Left cardiac atrium (tissue), 4 donors: ENCODE data around the gene DMD. TPM values are rescaled to one million over a fixed set of nuclear protein-coding genes. Genes with fewer than 3 reads are reported as not detected.
"Not testable (repeated sequence)": the region's sequence is repeated elsewhere in the genome, so short reads cannot be mapped to it uniquely, and the experiment has no call there.

ENCODE experiments used
- ATAC-seq, 2 donors: fragments of 200-7000 bp; cut with Tn5 transposase; one replicate each; pipeline ENCODE4 v1.9.1; 2020; ENCODE audit warnings: mild to moderate bottlenecking in 2 of 2, moderate library complexity in 2 of 2
- DNase-seq: peaks from one replicate; pipeline ENCODE4 v3.0.0-alpha.2; 2020
- intact Hi-C, 2 donors: fragments of 100-400 bp; cut with DNase I; formaldehyde crosslinking; loops; one replicate each; pipeline versions ENCODE4 v1.14.1 to v1.15.1; 2022 to 2023
- total RNA-seq, 2 donors: library from RNA; stranded (reverse); fragmentation: NEBNext Ultra II Directional; extraction: Animal tissue kit (Norgen Biotek cat#: 25700); gene quantifications; one replicate each; pipeline ENCODE4 v1.2.1, GENCODE V29; 2021
- donor health status: DM: no; HTN: yes; CAD: no.
- donor health status: DM: no; HTN: yes; CAD: no; lungs with severe emphysema.
- donor health status: DM: yes; HTN: yes; CAD: no.
- donor health status: Dilated cardiomyopathy.

DMD gene
- total RNA-seq, 2 donors from 2014 or later, result 134 to 137 TPM

DNA sequence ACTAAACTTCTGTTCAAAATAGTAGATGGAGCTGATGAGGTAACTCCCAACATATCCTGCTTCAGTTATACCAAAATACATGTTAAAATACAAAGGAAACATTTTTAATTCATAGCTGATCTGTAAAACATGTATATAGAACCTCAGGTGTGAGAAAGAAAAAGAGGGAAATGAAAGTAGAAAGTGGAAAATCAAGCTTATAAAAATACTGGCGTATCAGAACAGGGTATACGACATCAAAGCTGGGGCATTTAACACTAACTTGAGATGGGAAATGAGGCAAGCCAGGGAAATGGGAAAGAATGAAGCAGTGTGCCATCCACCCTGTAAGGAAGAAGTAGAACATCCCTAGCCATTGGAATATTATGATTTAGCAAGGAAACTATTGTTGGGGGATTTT, 767.5 kb downstream of the DMD start:
- ATAC-seq (no peak), DNase-seq (no peak)
- intact Hi-C loops, result no loop called here

DNA sequence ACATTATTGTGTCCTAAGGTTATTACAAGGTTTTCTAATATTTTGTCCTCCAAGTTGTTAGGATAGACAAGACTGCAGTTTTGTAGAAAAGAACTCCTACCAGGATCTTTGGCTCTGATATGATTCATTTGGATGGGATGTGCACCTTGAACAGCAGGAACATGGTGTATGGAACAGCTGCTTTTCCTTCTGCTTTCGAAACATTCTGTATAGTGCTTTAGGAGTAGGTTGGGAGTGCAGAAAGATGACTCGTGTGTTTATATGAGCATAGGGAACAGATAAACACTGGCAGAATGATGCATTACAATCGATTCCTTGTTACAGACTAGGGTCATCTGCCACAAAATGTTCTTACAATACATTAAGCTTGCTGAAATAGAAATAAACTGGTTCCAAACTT, 790.1 kb downstream of the DMD start:
- intact Hi-C loops, result no loop called here
- no peak for DNase-seq
- ATAC-seq, result no peak

DNA sequence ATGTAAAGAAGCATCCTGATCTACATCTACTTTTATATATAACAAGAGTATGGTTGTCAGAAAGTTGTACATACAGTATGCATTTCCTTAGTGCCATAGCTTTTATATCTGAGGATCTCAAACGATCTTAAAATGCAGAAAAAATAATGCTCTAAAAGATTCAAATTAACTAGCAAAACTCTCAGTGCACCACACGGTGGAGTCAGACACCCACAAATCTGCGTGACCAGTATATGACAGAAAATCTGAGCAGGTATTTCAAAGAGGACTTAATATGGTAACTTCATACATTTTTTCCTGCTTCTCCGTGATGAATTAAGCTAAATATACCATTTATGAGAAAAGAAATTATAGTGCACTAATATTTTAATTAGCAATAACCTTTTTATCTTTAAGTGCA, 803.0 kb downstream of the DMD start:
- intact Hi-C loops, result no loop called here
- no peak for ATAC-seq
- DNase-seq, result no peak

DNA sequence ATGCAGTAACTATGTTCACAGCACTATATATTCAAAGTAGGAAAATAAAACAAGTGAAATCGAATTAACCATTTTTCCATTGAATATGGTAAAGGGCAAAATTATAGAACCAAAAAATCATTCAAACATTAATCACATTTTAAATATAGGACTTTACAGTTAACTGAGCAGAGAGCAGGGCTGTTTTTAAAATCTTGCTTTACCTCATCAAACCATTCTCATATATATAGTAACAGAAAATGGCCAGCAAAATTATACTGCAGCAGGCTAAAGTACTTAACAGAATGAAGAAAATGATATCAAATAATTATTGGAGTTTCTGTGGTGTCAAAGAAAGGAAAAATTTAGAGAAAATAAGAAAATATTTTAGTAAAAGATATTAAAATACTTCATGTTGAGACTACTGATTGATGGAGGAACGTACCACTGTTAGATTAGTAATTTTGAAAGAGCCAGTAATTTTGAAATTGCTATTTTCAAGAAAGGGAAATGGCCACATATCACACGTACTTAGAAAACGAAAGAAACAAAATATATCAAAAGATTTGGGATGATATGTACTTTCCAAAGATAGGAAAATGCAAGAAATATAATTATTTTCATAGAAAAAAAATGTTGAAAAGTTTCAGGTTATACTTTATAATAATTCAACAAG, 813.7 kb downstream of the DMD start:
- DNase-seq (no peak), ATAC-seq (no peak)
- intact Hi-C loops, result no loop called here

DNA sequence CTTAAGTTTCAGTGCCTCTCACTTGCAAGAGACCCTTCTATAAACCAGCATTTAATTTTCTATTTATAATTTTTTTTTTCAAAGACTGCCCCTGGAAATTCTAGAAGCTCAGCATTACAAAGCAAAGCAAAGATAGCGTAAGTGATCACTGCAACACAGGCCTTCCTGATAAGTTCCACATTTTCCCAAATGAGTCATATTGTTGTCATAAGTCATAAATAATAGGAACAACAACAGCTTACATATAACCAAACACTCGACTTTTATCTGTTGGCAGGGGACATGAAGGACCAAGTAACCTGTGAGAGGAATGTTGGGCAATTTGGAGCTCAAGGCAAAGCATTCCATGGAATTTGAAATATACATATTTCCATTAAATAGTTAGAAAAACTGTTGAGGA, 815.5 kb downstream of the DMD start:
- ATAC-seq, result no peak
- intact Hi-C loops, result no loop called here
- DNase-seq, result no peak

DNA sequence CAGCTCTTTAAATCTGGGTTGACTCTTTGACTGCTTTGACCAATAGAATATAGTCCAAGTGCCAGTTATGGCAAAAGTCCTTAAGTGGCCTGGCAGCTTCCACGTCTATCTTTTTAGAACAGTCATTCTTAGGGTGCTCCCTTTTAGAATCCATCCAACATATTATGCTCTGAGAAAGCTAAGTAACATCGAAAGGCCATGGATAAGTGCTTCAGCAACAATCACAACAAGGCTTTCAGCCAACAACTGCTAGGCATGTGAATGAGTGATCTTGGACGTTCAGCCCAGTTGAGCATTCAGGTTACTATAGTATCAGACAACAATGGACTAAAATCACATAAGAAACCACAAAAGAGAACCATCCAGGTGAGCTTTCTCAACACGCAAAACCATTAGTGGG, 818.7 kb downstream of the DMD start:
- DNase-seq (no peak), ATAC-seq (no peak)
- intact Hi-C loops, result no loop called here

DNA sequence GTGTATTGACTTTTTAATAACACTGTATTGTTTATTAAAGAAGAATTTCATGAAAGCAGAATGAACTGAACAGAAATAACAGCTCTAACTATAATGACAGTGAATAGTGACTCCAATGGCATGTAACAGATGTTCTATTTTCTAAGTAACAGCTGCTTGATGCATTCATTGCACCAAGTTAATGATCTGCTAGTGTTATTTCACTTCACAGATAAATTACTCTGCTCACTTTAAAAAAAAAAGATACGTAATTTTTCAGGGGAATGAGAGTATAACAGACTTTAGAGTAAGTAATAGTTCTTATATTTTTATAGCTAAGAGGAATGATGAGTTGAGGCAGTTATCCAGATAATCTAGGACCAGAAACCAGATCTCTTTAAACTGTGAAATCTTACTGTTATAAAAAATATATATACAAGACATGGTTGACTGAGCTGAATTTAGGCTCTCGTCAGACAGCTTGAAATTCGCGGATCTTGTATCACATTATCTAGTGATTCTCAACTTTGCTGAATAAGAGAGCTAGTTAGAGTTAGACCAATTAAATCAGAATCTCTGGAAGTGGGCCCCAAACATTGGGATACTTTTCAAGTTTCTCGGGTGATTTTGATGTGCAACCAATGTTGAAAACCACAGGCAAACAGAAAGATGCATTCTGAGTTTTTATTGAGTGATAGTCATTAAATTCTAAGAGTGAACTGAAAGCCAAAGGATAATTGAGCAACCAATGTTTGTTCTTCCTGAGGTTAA, 840.7 kb downstream of the DMD start:
- DNase-seq (no peak), ATAC-seq (no peak)
- intact Hi-C loops, result no loop called here

DNA sequence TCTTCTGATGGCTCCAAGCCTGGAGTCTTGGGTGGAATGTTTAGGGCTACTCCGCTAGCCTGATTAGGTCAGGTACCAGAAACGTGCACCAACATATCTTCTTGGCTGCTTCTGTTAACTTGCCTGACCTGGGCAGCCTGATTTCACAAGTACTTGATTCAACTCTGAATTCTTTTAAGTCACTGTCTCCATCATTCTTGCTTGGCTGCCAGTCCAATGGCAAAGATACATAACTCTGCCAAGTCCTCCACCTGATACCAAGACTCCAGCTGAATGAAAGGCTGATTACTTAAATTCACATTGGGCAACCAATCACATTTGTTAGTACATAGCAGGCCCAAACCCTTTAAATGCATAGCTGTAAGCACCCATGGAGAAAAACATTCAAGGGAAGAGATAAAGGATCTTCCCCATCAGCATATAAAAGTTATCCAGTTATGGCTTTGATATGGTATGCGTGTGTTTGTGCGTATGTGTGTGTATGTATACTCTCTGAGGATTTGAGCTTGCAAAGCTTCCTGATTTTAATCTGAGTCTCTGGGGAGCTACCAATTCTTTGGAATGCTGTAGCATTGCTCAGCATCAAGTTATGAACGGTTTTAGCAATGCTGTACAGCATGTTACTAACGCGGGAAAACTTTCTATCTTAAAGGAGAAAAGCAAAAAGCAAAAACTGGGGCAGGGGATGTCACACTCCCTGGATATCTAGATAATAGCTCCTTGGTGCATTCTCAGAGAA, 917.2 kb downstream of the DMD start:
- no peak for DNase-seq
- intact Hi-C loops, result no loop called here

DNA sequence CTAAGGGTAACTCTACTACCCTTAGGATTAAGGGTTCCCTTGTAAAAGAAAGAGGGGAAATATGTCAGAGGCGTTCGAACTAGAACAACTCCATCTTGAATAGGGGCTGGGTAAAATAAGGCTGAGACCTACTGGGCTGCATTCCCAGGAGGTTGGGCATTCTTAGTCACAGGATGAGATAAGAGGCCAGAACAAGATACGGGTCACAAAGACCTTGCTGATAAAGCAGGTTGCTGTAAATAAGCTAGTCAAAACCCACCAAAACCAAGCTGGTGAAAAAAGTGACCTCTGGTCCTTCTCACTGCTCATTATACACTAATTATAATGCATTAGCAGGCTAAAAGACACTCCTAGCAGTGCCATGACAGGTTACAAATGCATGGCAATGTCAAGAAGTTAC, 922.0 kb downstream of the DMD start:
- DNase-seq (no peak), ATAC-seq (no peak)
- intact Hi-C loops, result no loop called here

More for the DNA sequence above, 917.2 kb downstream of the DMD start:
- ATAC-seq, result no peak

DNA sequence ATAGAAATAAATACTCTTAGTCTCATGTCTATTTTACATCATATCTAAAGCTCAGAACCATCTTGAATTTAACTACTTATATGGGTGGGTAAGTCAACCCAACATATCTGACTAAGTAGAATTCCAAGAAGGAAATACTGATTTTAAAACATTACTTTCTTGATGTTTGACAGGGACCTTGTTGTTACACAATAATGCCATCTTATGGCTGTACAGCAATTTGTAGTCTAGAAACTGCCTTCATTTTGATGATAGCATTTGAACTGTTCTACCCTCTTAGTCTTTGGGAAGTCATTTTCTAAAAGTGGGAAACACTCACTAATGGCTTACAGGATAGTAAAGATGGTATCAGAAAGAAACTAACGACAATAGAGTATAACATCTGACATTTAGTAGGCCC, 929.5 kb downstream of the DMD start:
- DNase-seq (no peak), ATAC-seq (no peak)
- intact Hi-C loops, result no loop called here

DNA sequence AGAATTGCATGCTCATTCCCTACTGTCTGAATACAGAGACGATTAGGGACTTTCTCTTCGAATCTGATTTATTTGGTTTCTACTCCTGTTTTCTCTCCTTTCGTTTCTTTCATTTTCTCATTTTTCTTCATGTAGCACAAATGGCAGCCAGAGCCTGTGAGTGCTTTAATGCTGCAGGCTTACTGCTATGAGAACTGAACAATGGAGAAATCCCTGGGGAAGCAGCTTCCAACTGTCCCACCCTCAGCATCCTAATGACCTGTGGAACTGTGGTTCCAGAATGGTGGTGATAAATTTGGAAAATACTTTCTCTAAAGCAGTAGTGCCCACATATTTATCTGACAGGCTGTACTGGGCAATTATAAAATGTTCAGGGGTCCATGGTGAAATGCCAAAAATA, 930.4 kb downstream of the DMD start:
- DNase-seq (no peak), ATAC-seq (no peak)
- intact Hi-C loops, result no loop called here

DNA sequence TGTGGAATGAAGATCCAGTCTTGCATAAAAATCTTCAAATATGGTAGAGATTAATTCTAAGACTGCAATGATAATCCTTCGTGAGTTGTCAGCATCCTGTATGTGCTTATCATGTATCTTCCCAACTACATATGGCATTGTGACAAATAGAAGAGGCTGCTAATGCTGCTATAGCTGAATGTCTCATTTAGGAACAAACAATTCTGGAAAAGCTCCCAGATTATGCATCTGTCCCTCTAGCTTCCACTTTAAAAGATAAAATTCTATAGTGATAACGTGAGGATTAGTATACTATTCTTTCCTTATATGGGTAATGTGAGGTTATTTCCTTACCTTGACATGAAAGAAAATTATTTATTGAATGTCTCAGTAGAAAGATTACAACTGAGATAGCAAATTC, 930.9 kb downstream of the DMD start:
- DNase-seq (no peak), ATAC-seq (no peak)
- intact Hi-C loops, result no loop called here

DNA sequence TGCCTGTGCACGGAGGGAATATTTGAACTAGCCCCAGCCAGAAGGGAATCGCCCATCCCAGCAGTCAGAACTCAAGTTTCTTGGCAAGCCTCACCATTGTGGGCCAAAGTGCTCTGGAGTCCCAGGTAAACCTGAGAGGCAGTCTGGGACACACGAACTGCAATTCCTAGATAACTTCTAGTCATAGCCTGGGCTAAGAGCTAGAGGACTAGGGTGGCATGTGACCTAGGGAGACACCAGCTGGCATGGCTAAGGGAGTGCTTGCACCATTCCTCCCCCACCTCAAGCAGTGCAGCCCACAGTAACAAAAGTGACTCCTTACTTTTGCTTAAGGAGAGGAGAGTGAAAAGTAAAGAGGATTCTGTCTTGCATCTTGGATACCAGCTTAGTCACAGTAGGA, 935.2 kb downstream of the DMD start:
- no peak for ATAC-seq
- intact Hi-C loops, result no loop called here

DNA sequence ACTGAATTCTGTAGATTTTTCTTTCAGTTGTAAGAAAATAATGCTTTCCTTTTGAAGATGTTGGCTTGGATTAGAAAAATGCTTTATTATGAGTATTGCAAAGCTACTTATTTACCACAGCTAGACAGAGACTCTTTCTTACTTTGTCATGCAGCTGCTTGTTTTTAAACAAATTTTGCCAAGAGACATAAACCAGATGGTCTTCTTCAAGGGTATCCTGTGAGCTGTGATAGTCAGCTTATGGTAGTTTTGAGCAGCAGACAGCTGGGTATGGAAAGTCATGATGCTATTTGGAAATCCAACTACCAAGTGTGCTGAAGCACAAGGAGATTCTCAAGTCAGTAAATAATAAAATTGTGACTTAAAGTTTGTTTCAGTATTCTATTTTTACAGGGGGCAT, 941.5 kb downstream of the DMD start:
- no peak for DNase-seq
- intact Hi-C loops, result no loop called here
- no peak for ATAC-seq

More for the DNA sequence above, 935.2 kb downstream of the DMD start:
- no peak for DNase-seq

DNA sequence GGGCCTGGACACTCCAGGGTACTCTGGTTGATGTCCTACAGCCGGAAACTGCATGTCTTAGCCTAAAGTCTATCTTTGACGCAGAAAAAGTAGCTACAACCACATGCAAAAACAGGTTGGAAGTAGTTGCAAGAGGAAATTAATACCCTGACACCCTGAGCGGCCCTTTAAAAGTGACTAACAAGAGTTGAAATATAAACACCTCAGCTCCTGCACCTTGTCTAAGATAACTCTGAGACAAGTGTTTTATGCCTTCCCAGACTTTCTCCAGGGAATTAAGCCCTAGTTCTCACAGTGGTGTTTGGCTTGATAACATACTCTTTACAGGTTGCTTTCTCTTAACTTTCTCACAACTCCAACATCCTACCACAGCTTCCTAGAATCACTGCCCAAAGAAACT, 943.1 kb downstream of the DMD start:
- DNase-seq (no peak), ATAC-seq (no peak)
- intact Hi-C loops, result no loop called here

DNA sequence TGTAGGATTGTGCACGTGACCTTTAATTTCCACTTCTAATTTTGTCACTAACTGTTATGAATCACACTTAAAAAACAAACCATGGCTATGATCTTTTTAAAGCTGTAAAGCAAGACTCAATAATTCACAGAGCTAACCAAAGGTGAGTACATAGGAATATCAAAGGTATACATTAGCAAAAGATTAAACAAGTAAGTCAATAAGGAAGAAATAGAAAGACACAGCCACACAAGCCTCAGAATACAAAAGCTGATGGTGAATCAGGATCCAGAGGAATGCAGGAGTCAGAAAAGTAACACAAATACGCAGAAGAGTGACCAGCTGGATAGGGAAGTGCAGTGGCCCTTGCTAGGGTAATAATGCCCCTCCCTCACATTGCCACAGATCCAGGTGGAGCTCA, 943.6 kb downstream of the DMD start:
- DNase-seq (no peak), ATAC-seq (no peak)
- intact Hi-C loops, result no loop called here

DNA sequence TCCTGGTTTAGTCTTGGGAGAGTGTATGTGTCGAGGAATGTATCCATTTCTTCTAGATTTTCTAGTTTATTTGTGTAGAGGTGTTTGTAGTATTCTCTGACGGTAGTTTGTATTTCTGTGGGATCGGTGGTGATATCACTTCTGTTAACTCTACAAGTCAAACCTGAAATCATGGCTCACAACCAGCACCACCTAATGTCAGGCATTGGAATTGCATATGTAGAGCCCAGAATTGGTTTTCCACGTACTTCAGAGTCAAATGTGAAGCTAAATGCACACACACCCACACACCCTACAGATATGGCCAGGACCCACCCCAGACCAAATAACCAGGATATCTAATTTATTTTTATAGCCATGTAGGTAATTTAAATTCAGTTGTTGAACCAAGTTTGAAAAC, 964.7 kb downstream of the DMD start:
- intact Hi-C loops, ATAC-seq, DNase-seq: not testable (repeated sequence)

DNA sequence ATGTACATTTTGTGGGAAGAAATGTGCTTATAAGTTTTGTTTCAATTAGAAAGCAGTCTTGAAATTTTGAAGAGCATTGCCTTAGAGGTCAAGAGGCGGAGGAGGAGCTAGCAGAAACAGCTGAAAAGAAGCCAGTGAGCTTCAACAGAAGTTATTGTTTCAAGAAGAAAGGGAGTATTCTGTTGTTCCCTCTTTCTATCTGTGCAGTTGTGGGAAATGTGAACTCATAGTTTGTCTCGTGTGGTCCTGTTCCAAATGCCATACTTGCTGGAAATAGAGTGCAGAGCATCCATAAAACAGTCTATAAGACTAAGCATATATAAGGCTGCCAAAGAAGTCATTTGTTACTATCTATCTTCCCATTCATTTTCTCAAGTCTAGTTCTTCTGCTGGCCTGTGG, 1015.7 kb downstream of the DMD start:
- DNase-seq, result no peak
- ATAC-seq, result no peak
- intact Hi-C loops, result no loop called here

DNA sequence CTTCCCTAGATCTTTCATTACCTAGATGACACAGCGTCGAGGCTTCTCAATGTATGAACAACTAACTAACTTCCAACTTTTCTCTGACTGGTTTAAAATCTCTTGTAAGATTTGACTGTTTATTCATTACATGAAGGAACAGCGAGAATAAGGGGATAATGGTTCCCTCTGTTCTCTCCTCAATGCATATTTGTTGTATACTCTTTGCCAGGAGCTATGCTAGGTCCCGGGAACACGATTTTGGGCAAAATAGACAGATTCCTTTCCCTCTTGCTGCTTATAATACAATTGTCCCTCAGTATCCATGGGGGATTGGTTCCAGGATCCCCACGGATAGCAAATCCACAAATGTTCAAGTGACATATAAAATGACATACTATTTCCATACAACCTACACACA, 1020.0 kb downstream of the DMD start:
- ATAC-seq (no peak), DNase-seq (no peak)
- intact Hi-C loops, result no loop called here

DNA sequence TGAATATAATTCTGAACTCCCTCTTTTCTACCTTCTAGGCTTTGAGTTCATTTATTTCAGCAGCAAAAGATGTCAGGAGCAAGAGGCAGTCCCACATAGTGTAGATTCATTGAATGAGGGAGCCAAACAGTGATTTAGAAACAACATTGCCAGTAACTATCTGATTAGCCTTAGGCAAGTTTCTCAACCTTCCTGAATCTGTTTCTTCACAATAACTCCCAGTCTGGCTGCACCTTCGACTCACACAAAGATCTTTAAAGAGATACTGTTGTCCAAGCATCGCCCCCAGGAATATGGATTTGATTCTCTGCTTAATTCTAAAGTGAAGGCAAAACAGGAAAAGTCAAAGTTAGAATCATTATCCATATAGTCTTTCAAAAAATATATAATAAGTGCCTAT, 1026.2 kb downstream of the DMD start:
- ATAC-seq, result no peak
- no peak for DNase-seq
- intact Hi-C loops, result no loop called here

DNA sequence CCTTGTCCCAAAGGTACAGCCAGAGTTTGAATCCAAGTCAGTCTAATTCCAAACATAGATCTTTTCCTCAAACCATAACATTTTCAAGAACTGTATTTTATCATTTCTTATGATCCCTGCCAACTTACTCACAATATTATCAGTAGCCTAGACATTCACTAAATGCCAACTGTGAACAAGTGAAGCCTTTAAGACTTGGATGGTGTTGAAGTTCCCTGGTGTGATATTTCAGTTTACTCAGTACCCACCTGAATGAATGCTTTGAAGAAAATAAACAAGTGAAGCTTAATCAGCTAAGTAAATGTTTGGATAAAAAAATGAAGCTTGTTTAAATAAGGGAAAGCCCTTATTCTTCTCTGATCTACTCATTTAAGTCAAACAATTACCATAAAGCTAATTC, 1028.3 kb downstream of the DMD start:
- intact Hi-C loops, result no loop called here

More for the DNA sequence above, 1028.3 kb downstream of the DMD start:
- DNase-seq (no peak), ATAC-seq (no peak)
